Measurements from ENCODE around the gene SCN4B. TPM values are rescaled to one million over a fixed set of nuclear protein-coding genes. Genes with fewer than 3 reads are reported as not detected.

The SCN4B gene
- total RNA-seq, 1 experiment from 2014 or later = not detected

- H2AFZ ChIP-seq = no peak overlapping the region
- H3K4me1 ChIP-seq (replicated peaks; ENCODE audit: insufficient read depth) = peaks cover 18% of the 10 kb centered on the region
- no TSS peak for BruUV-seq (replicated peaks)
- intact Hi-C loops (cut with micrococcal nuclease; ENCODE audit: unreplicated experiment) = no loop called here
- no peaks in the 10 kb centered on the region for H3K9me3 ChIP-seq (ENCODE audit: insufficient read depth, low read depth)
- CTCF ChIA-PET = no interaction called here
- H3K79me2 ChIP-seq (ENCODE audit: low read depth) = no peaks in the 10 kb centered on the region
- no peak for TF ChIP-seq EZH2 (IDR thresholded peaks at IDR 0.05; ENCODE audit: low read depth)
- no peak for TF ChIP-seq CTCF (conservative IDR thresholded peaks at IDR 0.05)
- H3K27ac ChIP-seq = no peak overlapping the region
- H3K27me3 ChIP-seq (ENCODE audit: insufficient read depth, low read depth) = no peaks in the 10 kb centered on the region
- no peak for DNase-seq
- POLR2A ChIA-PET (ENCODE audit: unreplicated experiment) = no interaction called here
- no peaks in the 10 kb centered on the region for H3K36me3 ChIP-seq (ENCODE audit: low read depth)
- H3K9me2 ChIP-seq (ENCODE audit: insufficient read depth) = no peaks in the 10 kb centered on the region
- no peak overlapping the region for H3K4me2 ChIP-seq
- no peak overlapping the region for H3K4me3 ChIP-seq
- H4K20me1 ChIP-seq (ENCODE audit: insufficient read depth) = no peaks in the 10 kb centered on the region
- H3F3A ChIP-seq (ENCODE audit: insufficient read depth, low read depth) = no peaks in the 10 kb centered on the region
Measured at GRCh38 chr11:118109231-118109630, 43.4 kb downstream of the SCN4B start.

- Histone ChIP-seq H3F3A (ENCODE audit: insufficient read depth, low read depth) (no peaks in the 10 kb centered on the region), H3K4me1 (replicated peaks; ENCODE audit: insufficient read depth) (peaks cover 18% of the 10 kb centered on the region), H3K27me3 (ENCODE audit: insufficient read depth, low read depth) (no peaks in the 10 kb centered on the region), H4K20me1 (ENCODE audit: insufficient read depth) (no peaks in the 10 kb centered on the region), H3K27ac (no peak overlapping the region), H3K4me2 (no peak overlapping the region), H2AFZ (no peak overlapping the region), H3K9me3 (ENCODE audit: insufficient read depth, low read depth) (no peaks in the 10 kb centered on the region), H3K36me3 (ENCODE audit: low read depth) (no peaks in the 10 kb centered on the region), H3K9me2 (ENCODE audit: insufficient read depth) (no peaks in the 10 kb centered on the region), H3K4me3 (no peak overlapping the region), H3K79me2 (ENCODE audit: low read depth) (no peaks in the 10 kb centered on the region)
- POLR2A ChIA-PET (ENCODE audit: unreplicated experiment) = no interaction called here
- DNase-seq = no peak
- intact Hi-C loops (cut with micrococcal nuclease; ENCODE audit: unreplicated experiment) = no loop called here
- CTCF ChIA-PET = no interaction called here
- no TSS peak for BruUV-seq (replicated peaks)
- TF ChIP-seq EZH2 (IDR thresholded peaks at IDR 0.05; ENCODE audit: low read depth) = no peak
- TF ChIP-seq CTCF (conservative IDR thresholded peaks at IDR 0.05) = no peak
Measured at GRCh38 chr11:118108513-118108912, 44.1 kb downstream of the SCN4B start.

DNA sequence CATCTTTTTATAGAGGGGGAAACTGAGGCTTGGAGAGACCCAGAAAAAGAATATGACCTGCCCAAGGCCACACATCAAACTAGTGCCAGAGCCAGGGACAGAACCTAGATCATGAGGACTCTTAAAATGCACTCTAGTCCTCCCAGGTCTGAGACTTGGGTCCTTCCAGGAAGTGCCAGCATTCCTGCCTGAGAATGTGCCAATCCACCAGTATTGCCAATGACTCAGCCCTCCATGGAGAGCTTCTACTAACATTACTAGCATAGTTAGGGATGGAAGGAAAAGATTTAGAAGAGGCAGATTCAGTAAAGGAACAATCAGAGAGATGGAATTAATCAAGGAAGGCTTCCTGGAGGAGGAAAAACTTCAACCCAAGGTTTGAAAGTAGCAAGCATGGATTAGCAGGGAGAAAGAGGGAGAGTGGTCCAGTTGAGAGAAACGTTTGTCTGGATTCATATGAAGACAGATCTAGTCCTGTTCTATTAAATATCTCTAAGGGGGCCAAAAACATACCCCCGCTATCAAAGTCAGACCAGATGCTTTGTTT lies 45.8 kb downstream of the SCN4B start:
- no peaks in the 10 kb centered on the region for H3K27me3 ChIP-seq (ENCODE audit: insufficient read depth, low read depth)
- H3K27ac ChIP-seq = no peak overlapping the region
- peak in 1 of 2 experiments; percentile 84 for DNase-seq
- no peak overlapping the region for H2AFZ ChIP-seq
- no peak for TF ChIP-seq CTCF (conservative IDR thresholded peaks at IDR 0.05)
- H3K4me2 ChIP-seq = no peak overlapping the region
- intact Hi-C loops (cut with micrococcal nuclease; ENCODE audit: unreplicated experiment) = no loop called here
- H3K9me2 ChIP-seq (ENCODE audit: insufficient read depth) = no peaks in the 10 kb centered on the region
- no peaks in the 10 kb centered on the region for H3K36me3 ChIP-seq (ENCODE audit: low read depth)
- POLR2A ChIA-PET (ENCODE audit: unreplicated experiment) = no interaction called here
- no peaks in the 10 kb centered on the region for H3F3A ChIP-seq (ENCODE audit: insufficient read depth, low read depth)
- H3K4me1 ChIP-seq (replicated peaks; ENCODE audit: insufficient read depth) = peaks cover 18% of the 10 kb centered on the region
- no peaks in the 10 kb centered on the region for H3K9me3 ChIP-seq (ENCODE audit: insufficient read depth, low read depth)
- no peak overlapping the region for H3K4me3 ChIP-seq
- BruUV-seq (replicated peaks) = no TSS peak
- CTCF ChIA-PET = no interaction called here
- no peaks in the 10 kb centered on the region for H4K20me1 ChIP-seq (ENCODE audit: insufficient read depth)
- H3K79me2 ChIP-seq (ENCODE audit: low read depth) = no peaks in the 10 kb centered on the region

Data from PC-9 (cell line).